Fibroblast of pulmonary artery (primary cell): ENCODE results near the gene ASPDH.

Experiments
- DNase-seq: peaks from one replicate; pipeline ENCODE4 v3.0.0-alpha.2; 2010; ENCODE audit warnings: low read depth
- H3K4me3 ChIP-seq: replicated peaks from 2 replicates; pipeline ENCODE4 v1.5.1; 2011; ENCODE audit warnings: low read depth, mild to moderate bottlenecking, control low read depth, low read length, moderate library complexity
- TF ChIP-seq, protein P1 (sequence below): IDR thresholded peaks from 2 replicates; pipeline ENCODE4 v1.5.1; 2011; ENCODE audit warnings: mild to moderate bottlenecking, control low read depth, low read length, inconsistent platforms; ENCODE audit errors: missing control alignments

ASPDH gene

DNA sequence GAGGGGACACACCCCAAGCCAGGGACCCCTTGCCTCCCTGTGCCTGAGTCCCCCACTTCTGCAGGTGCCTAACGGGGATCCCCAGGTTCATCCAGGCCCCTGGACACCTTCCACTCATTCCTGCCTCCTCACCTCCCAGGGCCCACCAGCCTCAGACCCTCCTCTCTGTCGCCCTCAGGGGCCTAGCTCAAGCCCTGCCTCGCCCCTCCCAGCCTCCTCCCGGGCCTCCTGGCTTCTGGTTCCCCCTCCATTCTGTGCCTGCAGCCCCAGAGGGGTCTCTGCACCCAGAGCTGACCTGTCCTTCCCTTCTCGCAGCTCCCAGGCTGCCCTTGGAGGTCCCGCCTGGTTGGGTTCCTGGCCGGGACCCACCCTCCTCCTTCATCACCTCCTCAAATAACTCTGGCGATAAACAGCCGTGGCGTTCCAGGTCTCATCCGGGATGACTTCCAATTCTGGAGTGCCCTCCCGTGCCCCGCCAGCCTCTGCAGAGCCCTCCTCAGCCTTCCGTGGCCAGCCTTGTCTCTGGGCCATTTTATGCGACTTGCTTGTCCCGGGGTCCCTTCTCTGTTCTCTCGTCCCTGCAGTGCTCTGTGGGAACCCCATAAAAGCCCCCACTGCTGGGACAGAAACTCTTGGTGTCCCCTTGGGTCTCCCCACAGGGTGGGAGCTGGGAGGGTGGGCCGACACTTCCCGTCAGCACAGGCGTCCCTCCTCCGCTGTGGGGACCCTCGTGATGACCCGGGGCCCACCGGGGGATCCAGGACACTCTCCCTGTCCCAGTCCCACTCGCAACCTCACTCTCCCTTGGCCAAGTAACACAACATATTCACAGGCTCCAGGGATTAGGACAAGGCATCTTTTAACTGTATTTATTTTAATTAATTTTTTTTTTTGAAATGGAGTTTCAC lies 11.9 kb downstream of the ASPDH start:
- TF ChIP-seq, protein P1, sequence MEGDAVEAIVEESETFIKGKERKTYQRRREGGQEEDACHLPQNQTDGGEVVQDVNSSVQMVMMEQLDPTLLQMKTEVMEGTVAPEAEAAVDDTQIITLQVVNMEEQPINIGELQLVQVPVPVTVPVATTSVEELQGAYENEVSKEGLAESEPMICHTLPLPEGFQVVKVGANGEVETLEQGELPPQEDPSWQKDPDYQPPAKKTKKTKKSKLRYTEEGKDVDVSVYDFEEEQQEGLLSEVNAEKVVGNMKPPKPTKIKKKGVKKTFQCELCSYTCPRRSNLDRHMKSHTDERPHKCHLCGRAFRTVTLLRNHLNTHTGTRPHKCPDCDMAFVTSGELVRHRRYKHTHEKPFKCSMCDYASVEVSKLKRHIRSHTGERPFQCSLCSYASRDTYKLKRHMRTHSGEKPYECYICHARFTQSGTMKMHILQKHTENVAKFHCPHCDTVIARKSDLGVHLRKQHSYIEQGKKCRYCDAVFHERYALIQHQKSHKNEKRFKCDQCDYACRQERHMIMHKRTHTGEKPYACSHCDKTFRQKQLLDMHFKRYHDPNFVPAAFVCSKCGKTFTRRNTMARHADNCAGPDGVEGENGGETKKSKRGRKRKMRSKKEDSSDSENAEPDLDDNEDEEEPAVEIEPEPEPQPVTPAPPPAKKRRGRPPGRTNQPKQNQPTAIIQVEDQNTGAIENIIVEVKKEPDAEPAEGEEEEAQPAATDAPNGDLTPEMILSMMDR = no peak
- no peak for DNase-seq
- no peak overlapping the region for H3K4me3 ChIP-seq

DNA sequence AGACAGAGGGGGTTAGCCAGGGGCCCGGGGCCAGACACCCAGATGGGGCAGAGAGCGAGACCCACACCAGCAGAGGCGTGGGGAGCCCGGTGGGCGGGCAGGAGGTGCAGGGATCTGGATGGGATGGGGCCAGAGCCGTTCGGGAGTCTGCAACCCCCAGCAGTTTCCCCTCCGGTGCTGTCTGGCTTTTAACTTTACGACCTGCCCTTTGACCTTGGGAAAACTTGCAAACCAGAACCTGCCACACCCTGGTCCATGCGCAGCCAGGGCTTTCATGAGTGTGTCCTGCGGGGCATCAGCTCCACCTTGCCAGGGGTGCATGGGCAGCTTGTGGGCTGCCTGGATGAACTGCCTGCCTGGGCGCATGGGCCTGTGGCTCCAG lies 12.5 kb downstream of the ASPDH start:
- TF ChIP-seq, protein P1 = no peak
- no peak overlapping the region for H3K4me3 ChIP-seq
- DNase-seq = no peak

DNA sequence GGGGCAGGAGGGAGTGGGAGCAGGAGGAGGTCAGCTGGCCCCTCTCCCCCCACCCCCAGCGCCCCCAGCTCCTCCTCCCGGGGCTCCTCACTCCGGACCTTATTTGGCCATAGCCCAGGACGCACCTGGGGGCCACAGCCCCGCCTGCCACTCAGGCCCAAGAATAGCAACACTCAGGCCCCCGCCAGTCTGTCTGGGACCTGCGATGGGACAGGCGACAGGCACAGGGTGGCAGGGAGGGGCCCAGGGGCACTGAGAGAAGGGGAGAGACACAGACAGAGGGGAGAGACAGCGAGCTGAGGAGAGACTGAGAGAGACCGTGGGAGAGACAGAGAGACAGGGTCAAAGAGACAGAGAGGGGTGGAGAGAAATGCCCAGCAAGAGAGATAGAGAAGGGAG lies 13.0 kb downstream of the ASPDH start:
- DNase-seq = no peak
- TF ChIP-seq, protein P1 = no peak
- H3K4me3 ChIP-seq = no peak overlapping the region

DNA sequence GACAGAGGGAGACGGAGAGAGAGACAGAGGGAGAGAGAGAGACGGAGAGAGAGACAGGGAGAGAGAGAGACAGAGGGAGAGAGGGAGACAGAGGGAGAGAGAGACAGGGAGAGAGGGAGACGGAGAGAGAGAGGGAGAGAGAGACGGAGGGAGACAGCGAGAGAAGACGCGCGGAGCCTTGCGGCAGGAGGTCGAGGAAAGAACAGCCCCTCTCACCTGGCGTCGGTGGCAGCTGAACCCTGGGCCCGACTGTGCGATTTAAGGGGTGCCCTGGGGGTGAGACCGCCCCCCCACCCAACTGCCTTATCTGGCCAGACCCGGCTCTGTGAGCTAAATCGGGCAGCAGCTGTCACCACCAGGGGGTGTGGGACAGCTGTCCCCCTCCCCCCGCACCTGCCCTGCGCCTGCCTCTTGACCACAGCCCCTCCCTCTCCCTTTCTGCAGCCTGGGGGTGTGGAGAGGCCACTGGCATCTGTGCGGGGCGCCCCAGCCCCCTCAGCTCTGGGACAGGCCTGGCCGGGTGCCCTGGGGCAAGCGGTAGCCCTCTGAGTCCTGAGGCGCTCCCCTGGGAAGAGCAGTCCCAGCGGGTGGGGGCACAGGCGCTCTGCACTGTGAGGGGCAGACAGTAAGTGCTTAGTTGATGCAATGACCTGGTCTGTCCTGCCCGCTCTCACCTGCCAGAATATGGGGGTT lies 13.5 kb downstream of the ASPDH start:
- TF ChIP-seq, protein P1 = peak; percentile 2
- no peak overlapping the region for H3K4me3 ChIP-seq
- DNase-seq = no peak

DNA sequence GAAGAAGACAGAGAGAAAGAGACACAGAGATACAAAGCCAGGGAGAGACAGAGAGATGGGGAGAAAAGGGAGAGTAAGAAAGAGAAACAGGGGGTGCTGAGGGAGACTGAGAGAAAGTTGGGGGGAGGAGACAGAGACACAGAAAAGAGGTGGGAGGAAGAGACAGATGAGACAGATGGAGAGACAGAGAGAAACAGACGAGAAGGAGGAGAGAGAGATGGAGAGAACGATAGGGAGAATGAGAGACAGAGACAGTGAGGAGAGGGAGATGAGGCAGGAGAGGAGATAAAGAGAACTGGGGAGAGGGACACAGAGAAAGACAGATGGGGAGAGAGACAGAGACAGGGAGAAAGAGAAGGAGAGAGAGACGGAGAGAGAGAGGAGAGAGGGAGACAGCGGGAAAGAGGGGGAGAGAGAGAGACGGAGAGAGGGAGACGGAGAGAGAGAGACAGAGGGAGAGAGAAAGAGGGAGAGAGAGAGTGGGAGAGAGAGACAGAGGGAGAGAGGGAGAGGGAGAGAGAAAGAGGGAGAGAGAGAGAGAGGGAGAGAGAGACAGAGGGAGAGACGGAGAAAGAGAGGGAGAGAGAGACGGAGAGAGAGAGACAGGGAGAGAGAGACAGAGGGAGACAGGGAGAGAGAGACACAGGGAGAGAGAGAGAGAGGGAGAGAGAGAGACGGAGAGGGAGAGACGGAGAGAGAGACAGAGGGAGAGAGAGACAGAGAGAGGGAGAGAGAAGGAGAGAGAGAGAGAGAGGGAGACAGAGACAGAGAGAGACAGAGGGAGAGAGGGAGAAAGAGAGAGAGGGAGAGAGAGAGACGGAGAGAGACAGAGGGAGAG lies 15.3 kb downstream of the ASPDH start:
- TF ChIP-seq, protein P1 = no peak
- H3K4me3 ChIP-seq = no peak overlapping the region
- DNase-seq = no peak

DNA sequence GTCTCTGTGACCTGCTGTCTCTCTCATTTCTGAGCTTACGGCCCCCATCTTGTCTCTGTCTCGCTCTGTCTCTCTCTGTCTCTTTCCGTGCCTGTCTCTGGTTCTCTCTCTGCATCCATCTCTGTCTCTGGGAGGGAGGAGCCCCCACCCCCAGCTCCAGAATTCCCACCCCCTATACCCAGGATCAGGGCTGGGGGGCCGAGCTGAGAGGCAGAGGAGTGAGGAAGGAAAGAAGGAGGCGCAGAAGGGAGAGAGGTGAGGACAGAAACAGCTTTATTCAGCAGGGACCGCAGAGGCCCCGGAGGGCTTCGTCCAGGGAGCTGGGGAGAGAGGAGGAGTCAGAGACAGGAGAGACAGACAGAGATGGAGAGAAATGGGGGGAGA lies 16.7 kb downstream of the ASPDH start:
- DNase-seq = no peak
- TF ChIP-seq, protein P1 = no peak
- H3K4me3 ChIP-seq = no peak overlapping the region
